NB4 (cell line): ENCODE results near the gene BRPF1.

Experiments
- CTCF ChIP-seq: IDR thresholded peaks from one replicate; pipeline ENCODE4 v1.5.1; 2012; ENCODE audit warnings: low read depth, low read length
- POLR2A ChIP-seq: IDR thresholded peaks from 2 replicates; pipeline ENCODE4 v1.6.1; 2011; ENCODE audit warnings: mild to moderate bottlenecking; ENCODE audit not compliant: insufficient read length; ENCODE audit errors: extremely low read depth

GRCh38 chr3:9791127-9791526 is 59.6 kb downstream of the BRPF1 start:
- TF ChIP-seq CTCF (no peak), POLR2A (no peak)
